NCI-H2107 treated with DMSO at 0.1 percent for 48 hours (cell line): ENCODE data around the gene RABGAP1L.
"Not testable (repeated sequence)": the region's sequence is repeated elsewhere in the genome, so short reads cannot be mapped to it uniquely, and the experiment has no call there.

Experiments used
- DNase-seq: peaks from one replicate; lab custom pipeline; 2025; ENCODE audit not compliant: unreplicated experiment; lab: John Stamatoyannopoulos, UW

Gene RABGAP1L

GRCh38 chr1:174153085-174153824 lies 6.1 kb upstream of the RABGAP1L start:
- DNase-seq: no peak

GRCh38 chr1:174153825-174154107 lies 5.6 kb upstream of the RABGAP1L start:
- no peak for DNase-seq

- DNase-seq: no peak
Measured at GRCh38 chr1:174156437-174156836, 2.9 kb upstream of the RABGAP1L start.

GRCh38 chr1:174157157-174157806 lies 2.0 kb upstream of the RABGAP1L start:
- DNase-seq: no peak

GRCh38 chr1:174158767-174159251 lies 511 bp upstream of the RABGAP1L start:
- no peak for DNase-seq

GRCh38 chr1:174160109-174160473 lies 771 bp downstream of the RABGAP1L start:
- DNase-seq: no peak

GRCh38 chr1:174160603-174161002 lies 1.3 kb downstream of the RABGAP1L start:
- no peak for DNase-seq

GRCh38 chr1:174161813-174162212 lies 2.5 kb downstream of the RABGAP1L start:
- DNase-seq: no peak

GRCh38 chr1:174164826-174165225 lies 5.5 kb downstream of the RABGAP1L start:
- DNase-seq: no peak

GRCh38 chr1:174165471-174166137 lies 6.3 kb downstream of the RABGAP1L start:
- DNase-seq: no peak

GRCh38 chr1:174166530-174167264 lies 7.4 kb downstream of the RABGAP1L start:
- no peak for DNase-seq

- DNase-seq: no peak
Measured at GRCh38 chr1:174167265-174167803, 8.0 kb downstream of the RABGAP1L start.

- no peak for DNase-seq
Measured at GRCh38 chr1:174169342-174169741, 10.0 kb downstream of the RABGAP1L start.

- no peak for DNase-seq
Measured at GRCh38 chr1:174171073-174171472, 11.8 kb downstream of the RABGAP1L start.

- no peak for DNase-seq
Measured at GRCh38 chr1:174174461-174175329, 15.4 kb downstream of the RABGAP1L start.

GRCh38 chr1:174178459-174178858 lies 19.1 kb downstream of the RABGAP1L start:
- DNase-seq: not testable (repeated sequence)

GRCh38 chr1:174189428-174190062 lies 30.2 kb downstream of the RABGAP1L start:
- no peak for DNase-seq

- no peak for DNase-seq
Measured at GRCh38 chr1:174190691-174191199, 31.4 kb downstream of the RABGAP1L start.

- DNase-seq: no peak
Measured at GRCh38 chr1:174191349-174191862, 32.1 kb downstream of the RABGAP1L start.
